ENCODE measurements around the gene TBC1D17.

TBC1D17 gene

GRCh38 chr19:49876422-49877019 is 981 bp upstream of the TBC1D17 start:
- TF ChIP-seq, protein P1, sequence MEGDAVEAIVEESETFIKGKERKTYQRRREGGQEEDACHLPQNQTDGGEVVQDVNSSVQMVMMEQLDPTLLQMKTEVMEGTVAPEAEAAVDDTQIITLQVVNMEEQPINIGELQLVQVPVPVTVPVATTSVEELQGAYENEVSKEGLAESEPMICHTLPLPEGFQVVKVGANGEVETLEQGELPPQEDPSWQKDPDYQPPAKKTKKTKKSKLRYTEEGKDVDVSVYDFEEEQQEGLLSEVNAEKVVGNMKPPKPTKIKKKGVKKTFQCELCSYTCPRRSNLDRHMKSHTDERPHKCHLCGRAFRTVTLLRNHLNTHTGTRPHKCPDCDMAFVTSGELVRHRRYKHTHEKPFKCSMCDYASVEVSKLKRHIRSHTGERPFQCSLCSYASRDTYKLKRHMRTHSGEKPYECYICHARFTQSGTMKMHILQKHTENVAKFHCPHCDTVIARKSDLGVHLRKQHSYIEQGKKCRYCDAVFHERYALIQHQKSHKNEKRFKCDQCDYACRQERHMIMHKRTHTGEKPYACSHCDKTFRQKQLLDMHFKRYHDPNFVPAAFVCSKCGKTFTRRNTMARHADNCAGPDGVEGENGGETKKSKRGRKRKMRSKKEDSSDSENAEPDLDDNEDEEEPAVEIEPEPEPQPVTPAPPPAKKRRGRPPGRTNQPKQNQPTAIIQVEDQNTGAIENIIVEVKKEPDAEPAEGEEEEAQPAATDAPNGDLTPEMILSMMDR (conservative IDR thresholded peaks at IDR 0.05; ENCODE audit: low read depth, low read length), result no peak
- peak overlapping the region; percentile 100 for H3K4me3 ChIP-seq (ENCODE audit: low read depth, low read length)
- peak; percentile 100 for DNase-seq (ENCODE audit: low read depth)

DNA sequence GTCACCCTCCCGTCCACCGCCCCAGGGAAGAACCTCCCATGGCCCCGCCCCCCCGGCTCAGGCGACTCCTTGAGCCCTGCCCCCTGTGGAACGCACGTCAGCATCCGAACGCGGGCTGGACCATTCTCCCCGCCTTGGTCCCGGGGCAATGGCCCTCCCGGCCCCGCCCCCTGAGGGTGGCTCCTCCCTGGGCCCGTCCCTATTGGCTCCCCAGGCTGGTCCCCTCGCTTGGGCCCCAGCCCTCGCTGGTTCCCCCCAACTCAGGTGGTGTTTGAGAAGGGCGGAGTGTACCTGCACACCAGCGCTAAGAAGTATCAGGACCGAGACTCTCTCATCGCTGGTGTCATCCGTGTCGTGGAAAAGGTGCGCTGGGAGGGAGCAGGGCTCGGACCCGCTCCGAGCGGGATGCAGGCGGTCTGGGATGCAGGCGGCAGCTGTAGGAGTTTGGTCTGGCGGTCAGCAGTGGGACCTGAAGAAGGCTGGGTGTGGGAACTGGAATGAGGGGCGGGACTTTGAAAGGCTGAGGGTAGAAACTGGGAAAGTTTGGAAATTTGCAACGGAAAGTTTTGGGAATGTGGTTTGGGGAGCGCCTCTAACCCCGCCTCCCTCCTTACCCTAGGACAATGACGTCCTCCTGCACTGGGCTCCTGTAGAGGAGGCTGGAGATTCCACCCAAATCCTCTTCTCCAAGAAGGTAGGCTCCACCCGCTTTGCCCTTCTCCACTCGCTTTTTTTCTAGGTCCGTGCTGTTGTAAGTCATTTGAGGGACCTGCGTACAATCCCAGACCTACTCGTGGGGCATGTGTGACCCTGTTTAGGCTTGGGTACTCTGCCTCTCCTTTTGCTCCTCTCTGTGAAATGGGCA is 609 bp downstream of the TBC1D17 start:
- TF ChIP-seq, protein P1 (conservative IDR thresholded peaks at IDR 0.05; ENCODE audit: low read depth, low read length), result no peak
- DNase-seq (ENCODE audit: low read depth), result peak; percentile 99
- H3K4me3 ChIP-seq (ENCODE audit: low read depth, low read length), result peak overlapping the region; percentile 100

DNA sequence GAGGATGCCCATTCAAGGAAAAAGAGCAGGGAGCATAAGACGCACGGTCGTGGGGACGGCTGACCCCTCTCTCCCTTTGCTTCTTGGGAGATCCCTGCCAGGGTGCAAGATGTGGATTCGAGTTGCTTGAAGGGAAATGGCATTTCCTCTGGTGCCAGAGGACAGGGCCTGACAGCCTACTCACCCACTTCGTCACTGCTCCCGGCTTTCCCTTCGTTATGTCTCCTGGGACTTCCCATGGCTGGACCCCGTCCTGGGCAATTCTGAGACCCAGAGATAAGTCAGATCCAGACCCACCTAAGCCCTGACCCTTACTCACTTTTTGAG is 1.2 kb downstream of the TBC1D17 start:
- H3K4me3 ChIP-seq (ENCODE audit: low read depth, low read length), result no peak overlapping the region
- TF ChIP-seq, protein P1 (conservative IDR thresholded peaks at IDR 0.05; ENCODE audit: low read depth, low read length), result no peak
- DNase-seq (ENCODE audit: low read depth), result no peak

GRCh38 chr19:49879243-49879963 is 1.9 kb downstream of the TBC1D17 start:
- TF ChIP-seq, protein P1 (conservative IDR thresholded peaks at IDR 0.05; ENCODE audit: low read depth, low read length), result no peak
- no peak overlapping the region for H3K4me3 ChIP-seq (ENCODE audit: low read depth, low read length)
- DNase-seq (ENCODE audit: low read depth), result no peak

GRCh38 chr19:49880162-49880869 is 2.8 kb downstream of the TBC1D17 start:
- H3K4me3 ChIP-seq (ENCODE audit: low read depth, low read length), result no peak overlapping the region
- no peak for DNase-seq (ENCODE audit: low read depth)
- TF ChIP-seq, protein P1 (conservative IDR thresholded peaks at IDR 0.05; ENCODE audit: low read depth, low read length), result no peak

- no peak for DNase-seq (ENCODE audit: low read depth)
- no peak overlapping the region for H3K4me3 ChIP-seq (ENCODE audit: low read depth, low read length)
- TF ChIP-seq, protein P1 (conservative IDR thresholded peaks at IDR 0.05; ENCODE audit: low read depth, low read length), result no peak
Observed at GRCh38 chr19:49881186-49881585, 3.7 kb downstream of the TBC1D17 start.
